Forelimb muscle (tissue), 1 donor: ENCODE measurements around the gene ATG9B. TPM values are rescaled to one million over a fixed set of nuclear protein-coding genes. Genes with fewer than 3 reads are reported as not detected.

Source experiments
- DNase-seq: peaks from one replicate; pipeline ENCODE4 v3.0.0-alpha.2; 2013; ENCODE audit warnings: low read depth
- polyA plus RNA-seq: library from polyadenylated mRNA; unstranded; fragments of 120-200 nt; gene quantifications from one replicate; pipeline ENCODE4 v1.2.1, GENCODE V29; 2013; ENCODE audit not compliant: insufficient read length

Gene ATG9B
- 0.73 TPM for polyA plus RNA-seq

GRCh38 chr7:151024435-151025056 is at the start of gene ATG9B:
TSS of gene ATG9B (minus strand) at chr7:151024494. CDS start at chr7:151024423, 71 bp downstream.
- no peak for DNase-seq

GRCh38 chr7:151073990-151074389 is 49.7 kb upstream of the ATG9B start:
- DNase-seq, result no peak

- DNase-seq, result no peak
These were observed 47.0 kb upstream of the ATG9B start for GRCh38 chr7:151071032-151071866.

- DNase-seq, result no peak
These were observed 46.3 kb upstream of the ATG9B start for GRCh38 chr7:151070574-151070960.

GRCh38 chr7:151069841-151070573 is 45.7 kb upstream of the ATG9B start:
- no peak for DNase-seq

- no peak for DNase-seq
These were observed 43.9 kb upstream of the ATG9B start for GRCh38 chr7:151068069-151068773.

- DNase-seq, result no peak
These were observed 42.1 kb upstream of the ATG9B start for GRCh38 chr7:151066273-151066974.

- no peak for DNase-seq
These were observed 41.2 kb upstream of the ATG9B start for GRCh38 chr7:151065516-151065915.

GRCh38 chr7:151064993-151065392 is 40.7 kb upstream of the ATG9B start:
- DNase-seq, result no peak

- no peak for DNase-seq
These were observed 40.2 kb upstream of the ATG9B start for GRCh38 chr7:151064454-151064853.

GRCh38 chr7:151063212-151063561 is 38.9 kb upstream of the ATG9B start:
- no peak for DNase-seq

- no peak for DNase-seq
These were observed 38.3 kb upstream of the ATG9B start for GRCh38 chr7:151062399-151063211.

GRCh38 chr7:151062111-151062398 is 37.8 kb upstream of the ATG9B start:
- DNase-seq, result no peak

- DNase-seq, result no peak
These were observed 37.2 kb upstream of the ATG9B start for GRCh38 chr7:151061213-151062110.

- DNase-seq, result no peak
These were observed 36.3 kb upstream of the ATG9B start for GRCh38 chr7:151060416-151061212.

- DNase-seq, result no peak
These were observed 35.8 kb upstream of the ATG9B start for GRCh38 chr7:151060113-151060415.

- peak; percentile 52 for DNase-seq
These were observed 35.2 kb upstream of the ATG9B start, which contains the start of gene SLC4A2 for GRCh38 chr7:151059367-151060112. TSS of gene SLC4A2 (plus strand) at chr7:151059589. CDS start at chr7:151061988, 2,399 bp downstream.

- DNase-seq, result no peak
These were observed 34.6 kb upstream of the ATG9B start for GRCh38 chr7:151058781-151059366.
